HuH-7.5 (cell line): ENCODE measurements around the gene RHOT2.

Experiments used
- DNase-seq: peaks from one replicate; pipeline ENCODE4 v3.0.0; 2011; ENCODE audit warnings: low spot score

The RHOT2 gene

DNA sequence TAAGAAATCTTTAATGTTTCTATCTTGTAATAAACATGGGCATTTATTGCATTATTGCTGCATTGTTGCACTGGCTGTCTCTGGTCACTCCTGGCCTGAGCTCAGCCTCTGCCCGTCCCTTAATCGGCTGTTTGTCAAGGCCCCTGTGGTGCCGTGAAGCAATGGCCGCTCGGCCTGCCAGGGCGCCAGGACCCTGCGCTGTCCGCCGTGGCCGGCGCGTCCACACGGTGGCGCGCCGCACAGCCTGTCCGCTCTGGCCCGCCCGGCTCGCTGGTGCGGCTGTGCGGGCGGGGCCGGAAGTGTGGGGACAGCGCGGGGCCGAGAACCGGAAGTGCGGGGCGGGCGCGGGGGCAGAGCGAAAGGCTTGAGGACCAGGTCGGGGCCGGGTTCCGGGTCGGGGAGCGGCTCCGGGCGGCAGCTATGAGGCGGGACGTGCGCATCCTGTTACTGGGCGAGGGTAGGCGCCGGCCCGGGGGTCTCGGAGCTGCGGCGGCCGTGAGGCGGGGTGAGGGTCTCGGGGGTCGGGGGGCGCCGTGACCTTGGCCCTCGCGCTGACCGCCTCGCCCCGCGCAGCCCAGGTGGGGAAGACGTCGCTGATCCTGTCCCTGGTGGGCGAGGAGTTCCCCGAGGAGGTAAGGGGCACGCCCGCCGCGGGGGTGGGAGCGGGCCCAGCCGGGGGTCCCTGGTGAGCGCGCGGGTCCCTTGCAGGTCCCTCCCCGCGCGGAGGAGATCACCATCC is at the start of gene RHOT2:
TSS of gene RHOT2 (plus strand) at position 353 of the 739 bp plus-strand sequence. CDS start at position 421, 68 bp downstream.
- peak; percentile 83 for DNase-seq

DNA sequence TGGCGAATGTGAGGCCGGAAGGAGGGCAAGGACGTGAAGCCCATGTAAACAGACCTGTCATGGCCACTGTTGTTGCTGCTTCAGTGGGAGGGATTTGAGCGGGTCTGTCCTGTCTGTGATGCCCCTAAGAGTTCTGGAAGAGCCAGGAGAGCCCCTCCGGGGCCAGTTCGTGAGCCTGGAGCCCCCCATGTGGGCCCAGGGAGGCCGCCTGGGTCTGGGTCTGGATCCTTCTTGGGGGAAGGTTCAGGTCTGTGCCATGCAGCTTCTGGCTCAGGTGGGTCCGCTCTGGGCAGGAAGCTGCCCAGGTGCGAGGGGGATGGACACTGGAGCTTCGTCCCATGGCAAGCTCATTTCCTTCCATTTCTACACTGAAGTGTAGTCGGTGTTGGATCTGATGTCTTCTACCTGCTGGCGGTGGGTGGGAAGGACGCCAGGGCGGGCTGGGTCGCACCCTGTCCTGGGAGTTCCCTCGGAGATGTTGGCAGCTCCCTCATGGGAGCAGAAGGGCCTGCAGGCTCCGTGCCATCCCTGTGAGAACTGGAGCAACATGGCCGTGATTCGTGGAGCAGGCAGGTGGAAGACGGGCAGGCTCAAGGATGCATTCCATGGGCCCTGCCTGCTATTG is 48.3 kb upstream of the RHOT2 start:
- no peak for DNase-seq

DNA sequence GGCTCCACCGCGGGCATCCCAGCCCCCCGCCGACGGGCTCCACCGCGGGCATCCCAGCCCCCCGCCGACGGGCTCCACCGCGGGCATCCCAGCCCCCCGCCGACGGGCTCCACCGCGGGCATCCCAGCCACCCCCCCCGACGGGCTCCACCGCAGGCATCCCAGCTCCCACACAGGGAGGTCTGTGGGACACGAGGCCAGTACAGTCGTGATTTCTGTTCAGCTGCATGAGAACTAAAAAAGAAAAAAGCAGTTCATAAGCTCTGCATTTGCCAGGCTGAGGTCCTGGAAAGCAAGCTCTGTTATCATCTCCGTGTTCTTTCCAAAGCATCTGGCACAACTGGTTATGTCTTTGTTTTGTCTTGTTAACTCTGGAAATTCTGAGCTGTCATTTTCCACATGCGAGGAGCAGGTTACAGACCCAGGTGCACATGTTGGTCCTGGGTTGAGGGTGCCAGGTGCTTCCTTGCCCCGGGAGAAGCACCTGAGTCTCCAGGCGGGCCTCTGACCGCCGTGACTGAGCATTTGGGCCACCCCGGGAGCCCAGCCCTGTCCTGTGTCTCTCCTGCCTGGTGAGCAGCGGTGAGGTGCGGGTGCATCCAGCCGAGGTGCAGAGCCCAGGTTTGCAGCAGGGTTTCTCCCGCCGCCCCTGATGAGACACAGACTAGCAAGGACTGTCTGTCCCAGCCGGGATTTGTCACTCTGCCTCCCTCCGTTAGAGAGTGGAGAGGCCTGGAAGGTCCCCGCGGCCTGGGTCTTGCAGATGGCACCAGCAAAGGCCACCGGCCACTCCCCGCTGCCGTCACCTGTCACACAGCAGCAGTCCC is 47.0 kb upstream of the RHOT2 start:
- no peak for DNase-seq

GRCh38 chr16:621526-622105 is 46.3 kb upstream of the RHOT2 start:
- DNase-seq = no peak

DNA sequence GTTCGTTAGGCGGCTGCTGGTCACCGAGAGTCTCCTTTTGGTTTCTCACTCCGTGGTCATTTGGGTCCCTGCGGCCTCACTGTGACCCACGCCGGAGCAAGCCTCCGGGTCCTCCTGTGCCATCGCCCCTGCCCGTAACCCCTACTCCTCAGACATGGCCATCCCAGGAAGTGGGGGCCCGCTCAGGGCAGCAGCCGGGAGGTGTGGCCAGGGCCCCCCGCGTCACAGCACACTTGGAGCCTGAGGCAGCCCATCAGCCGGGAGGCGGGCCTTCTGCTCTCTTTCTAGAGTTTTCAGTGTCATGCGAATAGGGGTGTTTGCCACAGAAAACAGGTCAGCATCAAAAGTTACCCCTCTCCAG is 45.0 kb upstream of the RHOT2 start:
- DNase-seq = no peak

DNA sequence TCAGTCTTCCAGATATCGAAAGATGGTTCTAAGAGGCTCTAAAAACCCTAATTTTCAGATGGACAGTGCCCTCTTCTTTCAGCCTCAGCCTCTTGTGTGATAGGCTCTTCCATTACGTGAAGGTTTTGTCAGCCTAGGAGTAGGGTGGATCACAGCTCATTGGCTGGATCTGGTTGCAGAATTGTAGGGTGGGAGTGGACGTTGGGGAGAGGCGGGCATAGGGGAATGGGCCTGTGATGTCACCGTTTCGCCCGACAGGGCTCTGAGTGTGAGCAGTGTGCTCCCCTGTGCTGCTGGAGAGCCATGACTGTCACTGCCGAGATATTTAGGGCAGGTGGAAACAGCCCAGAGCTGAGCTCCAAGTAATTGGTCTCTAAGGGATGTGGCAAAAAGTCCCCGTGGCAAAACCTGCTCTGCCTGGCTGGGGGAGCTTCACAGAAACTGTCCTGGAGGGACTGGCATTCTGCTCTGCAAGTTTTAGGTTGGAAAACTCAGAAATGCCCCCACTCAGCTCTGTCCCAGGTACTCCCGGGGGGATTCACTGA is 43.3 kb upstream of the RHOT2 start:
- DNase-seq = no peak

DNA sequence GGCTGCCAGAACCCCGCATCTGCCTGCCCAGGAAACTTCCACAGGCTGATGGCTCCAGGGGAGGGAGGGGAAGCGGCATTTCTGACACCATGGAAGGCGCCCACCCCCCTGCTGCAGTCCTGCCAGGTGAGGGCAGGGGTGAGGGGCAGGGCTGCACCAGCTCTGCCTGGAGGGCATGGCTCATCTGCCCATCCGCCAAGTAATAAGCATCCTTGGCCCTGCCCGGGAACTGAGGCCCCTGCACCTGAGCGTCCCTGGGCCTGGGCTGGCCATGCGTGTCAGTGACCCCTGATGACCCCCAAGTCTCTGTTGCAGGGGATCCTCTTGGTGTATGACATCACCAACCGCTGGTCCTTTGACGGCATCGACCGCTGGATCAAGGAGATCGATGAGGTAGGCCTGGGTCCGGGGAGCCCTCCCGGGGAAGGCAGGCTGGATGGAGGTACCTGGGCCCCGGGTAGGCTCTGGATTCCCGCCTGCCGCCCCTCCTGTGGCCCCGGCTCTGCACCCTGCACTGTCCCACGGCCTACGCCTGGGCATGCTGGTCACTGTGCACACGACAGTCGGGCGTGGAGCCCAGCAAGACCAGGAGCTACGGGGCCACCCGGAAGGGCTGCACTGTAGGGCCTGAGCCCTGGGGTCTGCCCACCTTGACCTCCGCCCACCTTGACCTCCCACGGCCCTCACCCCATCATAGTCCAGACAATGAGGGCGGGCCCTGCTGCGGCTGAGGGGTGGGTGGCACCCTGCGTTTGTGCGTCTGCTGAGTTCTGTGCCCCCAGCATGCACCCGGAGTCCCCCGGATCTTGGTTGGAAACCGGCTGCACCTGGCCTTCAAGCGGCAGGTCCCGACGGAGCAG is 42.6 kb upstream of the RHOT2 start:
- no peak for DNase-seq

GRCh38 chr16:625977-626765 is 41.8 kb upstream of the RHOT2 start:
- no peak for DNase-seq

GRCh38 chr16:626787-627453 is 41.0 kb upstream of the RHOT2 start:
- DNase-seq = no peak

DNA sequence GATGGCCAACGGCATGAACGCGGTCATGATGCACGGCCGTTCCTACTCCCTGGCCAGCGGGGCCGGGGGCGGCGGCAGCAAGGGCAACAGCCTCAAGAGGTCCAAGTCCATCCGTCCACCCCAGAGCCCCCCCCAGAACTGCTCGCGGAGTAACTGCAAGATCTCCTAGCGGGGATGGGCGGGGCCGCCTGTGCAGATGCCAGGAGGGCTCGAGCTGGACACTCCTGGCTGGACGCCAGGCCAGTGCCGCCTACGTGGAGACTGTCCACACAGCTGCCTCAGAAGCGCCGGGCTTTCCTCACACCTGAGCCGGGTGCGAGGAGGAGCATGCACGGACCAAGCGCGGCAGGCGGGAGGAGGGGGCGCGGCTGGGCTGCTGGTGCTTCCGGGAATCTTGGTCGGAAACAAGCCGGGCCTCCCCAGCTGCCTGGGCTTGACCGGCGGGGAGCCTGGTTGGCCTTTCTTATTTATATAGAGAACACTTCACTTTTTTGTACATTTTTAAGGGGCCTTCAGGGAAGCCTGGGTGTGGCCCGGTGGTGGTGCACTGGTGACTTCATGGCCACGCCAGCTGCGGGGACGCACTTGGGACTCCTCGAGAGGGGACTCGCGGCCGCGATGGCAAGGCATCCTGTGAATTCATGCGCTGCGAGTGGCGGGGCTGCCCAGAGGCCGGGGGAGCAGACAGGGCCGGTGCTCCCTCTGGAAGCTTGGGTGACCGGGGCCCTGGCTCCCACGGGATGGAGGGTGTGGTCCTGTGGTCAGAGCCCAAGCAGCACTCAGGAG is 40.3 kb upstream of the RHOT2 start:
- DNase-seq = no peak

DNA sequence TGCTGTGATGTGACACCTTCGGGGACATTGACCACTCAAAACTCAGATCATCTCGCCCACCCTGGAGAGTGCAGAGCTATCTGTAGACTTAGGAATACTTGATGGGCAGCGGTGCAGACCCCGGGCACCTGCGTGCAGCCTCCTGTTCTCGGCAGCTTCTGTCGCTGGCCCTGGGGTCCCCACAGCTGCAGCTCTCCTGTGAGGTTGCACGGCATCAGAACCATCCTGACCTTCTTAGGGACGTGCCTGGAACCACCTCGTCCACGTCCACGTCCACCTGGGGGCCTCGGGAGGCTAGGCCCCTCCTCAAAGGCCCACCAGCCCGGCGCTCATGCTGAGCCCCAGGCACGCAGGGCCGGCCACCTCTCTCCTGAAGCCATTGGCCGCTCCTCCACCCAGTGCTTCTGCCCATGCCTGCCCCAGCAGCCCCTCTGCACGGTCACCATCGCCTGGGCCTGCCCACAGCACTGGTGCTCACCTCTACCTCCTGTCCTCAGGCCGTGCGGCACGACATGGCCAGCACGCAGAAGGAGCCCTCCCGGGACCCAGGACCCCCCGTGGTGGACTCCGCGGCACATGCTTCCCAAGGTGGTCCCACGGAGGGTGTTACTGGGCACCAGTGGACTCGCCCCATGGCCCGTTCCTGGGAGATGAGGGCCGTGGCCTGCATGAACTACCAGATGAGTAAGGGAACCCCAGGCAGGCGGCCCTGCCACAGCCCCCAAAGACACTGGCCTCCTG is 39.4 kb upstream of the RHOT2 start:
- no peak for DNase-seq

DNA sequence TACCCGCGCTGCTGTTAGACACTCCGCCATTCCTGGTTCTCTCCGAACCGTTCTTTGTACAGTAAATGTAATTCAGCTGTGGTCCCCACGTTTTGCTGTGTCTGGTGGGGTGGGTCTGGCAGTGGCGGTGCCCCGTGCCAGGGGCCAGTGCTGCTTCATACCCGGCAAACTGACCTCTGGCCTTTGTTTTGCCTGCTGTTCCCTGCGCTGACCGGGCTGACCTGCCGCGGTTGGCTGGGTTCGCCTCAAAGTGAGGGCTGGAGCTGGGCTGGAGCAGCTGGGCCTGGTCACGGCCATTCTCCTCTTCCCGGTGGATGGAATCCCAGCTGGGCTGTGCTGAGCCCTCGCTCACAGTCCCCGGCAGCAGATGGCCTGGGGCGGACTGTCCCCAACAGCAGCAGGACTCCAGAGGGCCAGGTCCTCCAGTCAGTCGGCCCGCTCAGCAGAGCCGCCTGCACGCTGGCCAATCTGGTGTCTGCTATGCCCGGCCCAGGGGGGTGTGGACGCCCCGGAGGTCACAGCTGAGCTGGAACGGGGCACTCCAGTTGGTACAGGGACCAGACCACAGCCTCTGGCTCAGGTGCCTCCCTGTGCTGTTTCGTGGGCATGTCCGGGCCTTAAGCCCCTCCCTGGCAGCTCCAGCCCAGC is 38.6 kb upstream of the RHOT2 start:
- DNase-seq = no peak

DNA sequence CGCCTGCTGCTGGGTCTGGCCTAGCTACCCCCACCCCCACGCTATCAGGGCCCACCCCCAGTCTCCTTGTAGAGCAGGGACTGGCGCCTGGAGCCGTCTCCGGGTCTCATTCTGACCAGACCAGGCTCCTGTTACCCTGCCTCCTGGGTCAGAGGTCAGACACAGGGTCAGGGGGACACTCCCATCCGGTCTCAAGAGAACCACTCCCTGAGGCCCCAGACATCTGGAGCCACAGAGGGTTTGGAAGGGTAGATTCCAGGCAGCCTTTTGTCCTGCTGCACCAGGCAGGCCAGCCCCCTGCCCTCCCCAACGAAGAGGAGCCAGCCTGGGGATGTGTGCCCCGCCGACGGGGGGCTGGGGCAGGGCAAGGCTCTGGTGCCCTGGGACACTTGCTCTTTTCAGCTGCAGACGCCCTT is 38.1 kb upstream of the RHOT2 start:
- DNase-seq = no peak

DNA sequence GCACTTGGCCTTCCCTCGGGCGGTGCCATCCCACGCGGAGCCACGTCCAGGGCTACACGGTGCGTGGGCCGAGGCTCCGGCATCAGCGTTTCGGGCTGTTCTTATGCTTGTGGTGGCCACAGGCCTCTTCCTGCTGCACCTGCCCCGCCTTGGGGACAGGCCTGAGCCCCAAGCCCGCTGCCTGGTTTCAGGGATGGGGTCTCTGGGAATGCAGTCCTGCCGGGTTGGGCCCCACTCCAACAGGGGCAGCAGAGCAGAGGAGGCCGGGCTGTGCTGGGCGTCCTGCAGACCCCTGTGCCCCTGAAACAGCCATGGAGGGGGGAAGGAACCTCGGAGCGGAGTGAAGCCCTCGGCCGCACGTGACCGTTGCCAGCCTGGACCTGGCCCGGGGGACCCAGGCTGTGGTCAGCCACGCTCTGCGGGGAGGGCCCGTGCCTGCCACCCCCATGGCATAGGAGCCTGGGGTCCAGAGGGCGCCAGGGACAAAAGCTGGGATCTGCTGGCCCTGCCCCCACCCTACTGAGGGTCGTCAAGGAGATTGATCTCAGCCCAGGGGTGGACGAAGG is 37.6 kb upstream of the RHOT2 start:
- DNase-seq = no peak

DNA sequence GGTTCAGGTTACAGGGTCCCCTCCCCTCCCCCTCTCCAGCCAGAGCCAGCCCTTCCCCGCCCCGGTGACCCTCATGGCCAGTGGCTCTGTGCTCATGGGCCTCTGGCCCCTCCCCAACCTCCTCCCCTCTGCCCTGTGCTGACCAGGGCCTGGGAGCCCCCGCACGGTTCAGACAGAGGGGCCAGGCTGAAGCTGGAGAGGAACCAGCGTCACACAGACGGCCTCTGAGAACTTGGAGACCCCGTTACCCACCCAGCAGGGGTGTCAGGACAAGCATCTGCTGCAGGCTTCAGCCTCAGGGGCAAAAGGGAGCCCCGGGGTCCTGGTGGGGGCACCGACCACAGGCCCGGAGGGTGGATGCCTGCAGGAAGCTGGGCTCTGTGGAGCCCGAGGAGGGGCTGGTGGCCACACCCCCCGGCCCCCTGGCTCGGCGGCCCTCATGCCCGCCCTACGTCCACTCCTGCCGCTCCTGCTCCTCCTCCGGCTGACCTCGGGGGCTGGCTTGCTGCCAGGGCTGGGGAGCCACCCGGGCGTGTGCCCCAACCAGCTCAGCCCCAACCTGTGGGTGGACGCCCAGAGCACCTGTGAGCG is 37.0 kb upstream of the RHOT2 start, which contains the start of gene WFIKKN1:
TSS of gene WFIKKN1 (plus strand) at position 171 of the 591 bp plus-strand sequence. CDS start at position 440, 269 bp downstream.
- DNase-seq = no peak

DNA sequence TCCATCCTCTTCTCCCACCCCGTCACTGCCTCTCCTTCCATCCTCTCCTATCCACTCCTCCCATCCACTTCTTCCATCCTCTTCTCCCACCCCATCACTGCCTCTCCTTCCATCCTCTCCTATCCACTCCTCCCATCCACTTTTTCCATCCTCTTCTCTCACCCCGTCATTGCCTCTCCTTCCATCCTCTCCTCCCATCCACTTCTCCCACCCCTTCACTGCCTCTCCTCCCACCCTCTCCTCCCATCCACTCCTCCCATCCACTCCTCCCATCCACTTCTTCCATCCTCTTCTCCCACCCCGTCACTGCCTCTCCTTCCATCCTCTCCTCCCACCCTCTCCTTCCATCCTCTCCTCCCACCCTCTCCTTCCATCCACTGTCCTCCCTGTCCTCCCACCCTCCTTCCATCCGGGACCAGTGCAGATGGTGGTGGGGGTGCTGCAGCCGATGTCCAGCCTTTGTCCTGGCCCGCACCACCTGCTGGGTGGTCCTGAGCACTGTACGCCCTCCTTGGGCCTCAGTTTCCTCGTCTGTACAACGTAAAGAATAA is 36.0 kb upstream of the RHOT2 start:
- DNase-seq = no peak
